BLaER1 treated with 17β-estradiol and CSF1 and Interleukin-3, amounts not matched to agents 10 nM and 100 nM (cell line): Measurements from ENCODE around the gene TATDN3.

Experiments used
- H3K27ac ChIP-seq, 11 experiments: shearing (Covaris generic); formaldehyde crosslinking; 2 replicates each; pipeline ENCODE4 v1.8.1; 2022
- H3K27me3 ChIP-seq, 11 experiments: shearing (Covaris generic); formaldehyde crosslinking; 2 replicates each; pipeline ENCODE4 v1.8.1; 2022
- H3K36me3 ChIP-seq, 11 experiments: shearing (Covaris generic); formaldehyde crosslinking; 2 replicates each; pipeline ENCODE4 v1.8.1; 2022
- H3K4me1 ChIP-seq, 10 experiments: shearing (Covaris generic); formaldehyde crosslinking; 2 replicates each; pipeline ENCODE4 v1.8.1; 2022
- H3K4me2 ChIP-seq, 11 experiments: shearing (Covaris generic); formaldehyde crosslinking; 2 replicates each; pipeline ENCODE4 v1.8.1; 2022
- H3K4me3 ChIP-seq, 10 experiments: shearing (Covaris generic); formaldehyde crosslinking; 2 replicates each; pipeline ENCODE4 v1.8.1; 2022
- H3K9ac ChIP-seq, 11 experiments: shearing (Covaris generic); formaldehyde crosslinking; 2 replicates each; pipeline ENCODE4 v1.8.1; 2022
- H3K9me3 ChIP-seq, 11 experiments: shearing (Covaris generic); formaldehyde crosslinking; replicated peaks in 1 of 11; 2 replicates each; pipeline ENCODE4 v1.8.1; 2022
- H4K20me1 ChIP-seq, 11 experiments: shearing (Covaris generic); formaldehyde crosslinking; 2 replicates each; pipeline ENCODE4 v1.8.1; 2022
- Cebpa-rat ChIP-seq, 11 experiments: shearing (Covaris generic); IDR thresholded peaks; 2 replicates each; pipeline ENCODE4 v1.8.1; 2022

Gene TATDN3

GRCh38 chr1:212814537-212815334, 23.0 kb downstream of the TATDN3 start:
- Histone ChIP-seq H3K27me3 (no peaks in the 10 kb centered on the region), H3K9ac (no peak overlapping the region), H3K36me3 (peaks cover 17 to 58% (median 30%) of the 10 kb centered on the region in 11 experiments; a peak in 20 of 22 replicates), H4K20me1 (no peaks in the 10 kb centered on the region), H3K4me2 (no peak overlapping the region), H3K9me3 (no peaks in the 10 kb centered on the region), H3K4me1 (peaks cover 0 to 15% (median 6%) of the 10 kb centered on the region in 10 experiments; a peak in 10 of 20 replicates), H3K27ac (no peak overlapping the region), H3K4me3 (no peak overlapping the region)
- TF ChIP-seq Cebpa-rat (IDR thresholded peaks at IDR 0.05): no peak

- TF ChIP-seq Cebpa-rat (IDR thresholded peaks at IDR 0.05): no peak
- H3K27ac ChIP-seq: no peak overlapping the region
- H3K4me2 ChIP-seq: no peak overlapping the region
Measured at GRCh38 chr1:212816567-212817278, 25.0 kb downstream of the TATDN3 start.

GRCh38 chr1:212819726-212820125, 28.0 kb downstream of the TATDN3 start:
- H3K9me3 ChIP-seq: peaks cover 8 to 14% (median 11%) of the 10 kb centered on the region in 11 experiments
- no peak overlapping the region for H3K4me3 ChIP-seq
- H3K4me2 ChIP-seq: peak overlapping the region in 7 of 11 experiments; percentile 14 to 62 (median 58); a peak in 12 of 22 replicates
- no peak overlapping the region for H3K27ac ChIP-seq
- H4K20me1 ChIP-seq: no peaks in the 10 kb centered on the region
- no peak for TF ChIP-seq Cebpa-rat (IDR thresholded peaks at IDR 0.05)
- H3K36me3 ChIP-seq: peaks cover 3 to 15% (median 8%) of the 10 kb centered on the region in 11 experiments; a peak in 15 of 22 replicates
- no peaks in the 10 kb centered on the region for H3K27me3 ChIP-seq
- peak overlapping the region in 1 of 11 experiments; percentile 11; a peak in 2 of 22 replicates for H3K9ac ChIP-seq
- H3K4me1 ChIP-seq: peaks cover 0 to 24% (median 6%) of the 10 kb centered on the region in 10 experiments; a peak in 10 of 20 replicates

More at GRCh38 chr1:212816567-212817278, 25.0 kb downstream of the TATDN3 start:
- Histone ChIP-seq H3K36me3 (peaks cover 5 to 41% (median 25%) of the 10 kb centered on the region in 11 experiments; a peak in 17 of 22 replicates), H4K20me1 (no peaks in the 10 kb centered on the region), H3K9me3 (no peaks in the 10 kb centered on the region), H3K4me3 (no peak overlapping the region), H3K9ac (no peak overlapping the region), H3K4me1 (peaks cover 0 to 24% (median 8%) of the 10 kb centered on the region in 10 experiments; a peak in 10 of 20 replicates), H3K27me3 (no peaks in the 10 kb centered on the region)

GRCh38 chr1:212820969-212821368, 29.3 kb downstream of the TATDN3 start:
- Histone ChIP-seq H3K9ac (no peak overlapping the region), H3K36me3 (peaks cover 0 to 18% (median 0%) of the 10 kb centered on the region in 11 experiments; a peak in 10 of 22 replicates), H3K27me3 (no peaks in the 10 kb centered on the region), H4K20me1 (no peaks in the 10 kb centered on the region), H3K4me1 (peaks cover 0 to 24% (median 6%) of the 10 kb centered on the region in 10 experiments; a peak in 10 of 20 replicates), H3K4me2 (0 out of 22 replicates have a peak overlapping the region, but pooled peaks of 1 of the 11 experiments have one; percentile 59), H3K9me3 (peaks cover 20 to 27% (median 24%) of the 10 kb centered on the region in 11 experiments), H3K4me3 (no peak overlapping the region), H3K27ac (no peak overlapping the region)
- TF ChIP-seq Cebpa-rat (IDR thresholded peaks at IDR 0.05): no peak

GRCh38 chr1:212822956-212823355, 31.3 kb downstream of the TATDN3 start:
- no peak overlapping the region for H3K4me2 ChIP-seq
- no peak overlapping the region for H3K27ac ChIP-seq
- no peak for TF ChIP-seq Cebpa-rat (IDR thresholded peaks at IDR 0.05)
- no peaks in the 10 kb centered on the region for H3K27me3 ChIP-seq
- no peak overlapping the region for H3K4me3 ChIP-seq
- peaks cover 27 to 41% (median 34%) of the 10 kb centered on the region in 11 experiments for H3K9me3 ChIP-seq
- H3K9ac ChIP-seq: no peak overlapping the region
- H3K36me3 ChIP-seq: peaks cover 0 to 19% (median 0%) of the 10 kb centered on the region in 11 experiments; a peak in 9 of 22 replicates
- H3K4me1 ChIP-seq: peaks cover 0 to 24% (median 6%) of the 10 kb centered on the region in 10 experiments; a peak in 10 of 20 replicates
- H4K20me1 ChIP-seq: no peaks in the 10 kb centered on the region

GRCh38 chr1:212824201-212824600, 32.5 kb downstream of the TATDN3 start:
- no peak overlapping the region for H3K4me3 ChIP-seq
- H3K27ac ChIP-seq: no peak overlapping the region
- H3K9ac ChIP-seq: no peak overlapping the region
- H3K36me3 ChIP-seq: peaks cover 0 to 19% (median 0%) of the 10 kb centered on the region in 11 experiments; a peak in 9 of 22 replicates
- H3K4me2 ChIP-seq: no peak overlapping the region
- no peaks in the 10 kb centered on the region for H4K20me1 ChIP-seq
- no peak for TF ChIP-seq Cebpa-rat (IDR thresholded peaks at IDR 0.05)
- H3K4me1 ChIP-seq: peaks cover 0 to 19% (median 6%) of the 10 kb centered on the region in 10 experiments; a peak in 10 of 20 replicates
- no peaks in the 10 kb centered on the region for H3K27me3 ChIP-seq
- peaks cover 27 to 41% (median 34%) of the 10 kb centered on the region in 11 experiments for H3K9me3 ChIP-seq

GRCh38 chr1:212825798-212826452, 34.2 kb downstream of the TATDN3 start:
- TF ChIP-seq Cebpa-rat (IDR thresholded peaks at IDR 0.05): no peak
- H3K27ac ChIP-seq: no peak overlapping the region
- H3K27me3 ChIP-seq: no peaks in the 10 kb centered on the region
- peaks cover 0 to 19% (median 0%) of the 10 kb centered on the region in 11 experiments; a peak in 9 of 22 replicates for H3K36me3 ChIP-seq
- no peak overlapping the region for H3K4me2 ChIP-seq
- peaks cover 27 to 41% (median 34%) of the 10 kb centered on the region in 11 experiments for H3K9me3 ChIP-seq
- no peak overlapping the region for H3K4me3 ChIP-seq
- peaks cover 0 to 2% (median 0%) of the 10 kb centered on the region in 10 experiments; a peak in 1 of 20 replicates for H3K4me1 ChIP-seq
- no peak overlapping the region for H3K9ac ChIP-seq
- no peaks in the 10 kb centered on the region for H4K20me1 ChIP-seq

GRCh38 chr1:212827171-212827776, 35.6 kb downstream of the TATDN3 start:
- peaks cover 27 to 41% (median 34%) of the 10 kb centered on the region in 11 experiments for H3K9me3 ChIP-seq
- no peaks in the 10 kb centered on the region for H4K20me1 ChIP-seq
- no peak for TF ChIP-seq Cebpa-rat (IDR thresholded peaks at IDR 0.05)
- H3K36me3 ChIP-seq: peaks cover 0 to 19% (median 0%) of the 10 kb centered on the region in 11 experiments; a peak in 9 of 22 replicates
- no peaks in the 10 kb centered on the region for H3K4me1 ChIP-seq
- no peaks in the 10 kb centered on the region for H3K27me3 ChIP-seq
- no peak overlapping the region for H3K9ac ChIP-seq
- H3K4me3 ChIP-seq: no peak overlapping the region
- no peak overlapping the region for H3K4me2 ChIP-seq
- no peak overlapping the region for H3K27ac ChIP-seq
